Tibial artery (tissue), 4 donors: Measurements from ENCODE around the gene B3GNT2.
A peak's percentile ranks its signal among the peaks of the same experiment; 100 is the strongest.

Experiments
- DNase-seq, 2 donors: peaks; one replicate each; pipeline ENCODE4 v3.0.0-alpha.2; 2019
- H3K27ac ChIP-seq, 2 donors: fragments of 200-600 bp; sonication (generic) in 1 of 2; 1 replicate in 1 of 2; 2 replicates in 1 of 2; pipeline ENCODE4 v1.5.1; 2018 to 2019; ENCODE audit warnings: mild to moderate bottlenecking in 1 of 2
- H3K27me3 ChIP-seq, 2 donors: fragments of 200-600 bp; sonication (generic) in 1 of 2; one replicate each; pipeline versions ENCODE4 v1.5.1 to v1.6.0; 2016 to 2019
- H3K36me3 ChIP-seq, 3 donors: fragments of 200-600 bp; sonication (generic) in 2 of 3; one replicate each; pipeline ENCODE4 v1.5.1; 2016 to 2019; ENCODE audit warnings: mild to moderate bottlenecking in 2 of 3
- H3K4me1 ChIP-seq, 4 donors: fragments of 200-600 bp; sonication (generic) in 2 of 4; 1 replicate in 3 of 4; 2 replicates in 1 of 4; pipeline ENCODE4 v1.5.1; 2016 to 2019
- H3K4me3 ChIP-seq, 2 donors: fragments of 200-600 bp; sonication (generic) in 1 of 2; 1 replicate in 1 of 2; 2 replicates in 1 of 2; pipeline ENCODE4 v1.5.1; 2018 to 2019; ENCODE audit warnings: mild to moderate bottlenecking in 2 of 2
- H3K9me3 ChIP-seq, 3 donors: fragments of 200-600 bp; sonication (generic) in 1 of 3; one replicate each; pipeline ENCODE4 v1.5.1; 2016 to 2019
- CTCF ChIP-seq, 2 experiments: fragments of 200-600 bp in 1 of 2; fragments of 450-650 bp in 1 of 2; IDR thresholded peaks; one replicate each; pipeline ENCODE4 v1.5.1; 2017 to 2019; ENCODE audit warnings: antibody characterized with exemption in 2 of 2, mild to moderate bottlenecking in 1 of 2, moderate library complexity in 1 of 2
- intact Hi-C: fragments of 100-400 bp; cut with DNase I; formaldehyde crosslinking; loops from one replicate; pipeline ENCODE4 v1.15.0; 2023; ENCODE audit warnings: low total_unique reads

Gene B3GNT2

GRCh38 chr2:62203459-62203858 lies 7.5 kb downstream of the B3GNT2 start:
- H3K4me1 ChIP-seq = peaks cover 0 to 88% (median 33%) of the 10 kb centered on the region in 4 donors
- intact Hi-C loops = no loop called here
- H3K27me3 ChIP-seq = no peaks in the 10 kb centered on the region
- no peaks in the 10 kb centered on the region for H3K36me3 ChIP-seq
- no peak overlapping the region for H3K4me3 ChIP-seq
- H3K27ac ChIP-seq = peak overlapping the region in 1 of 2 donors; percentile 53
- no peaks in the 10 kb centered on the region for H3K9me3 ChIP-seq
- TF ChIP-seq CTCF (IDR thresholded peaks at IDR 0.05) = no peak
- no peak for DNase-seq

- DNase-seq = peak; percentile 53 to 79
- Histone ChIP-seq H3K36me3 (no peaks in the 10 kb centered on the region), H3K4me3 (no peak overlapping the region), H3K9me3 (no peaks in the 10 kb centered on the region), H3K27ac (peak overlapping the region; percentile 66 to 77), H3K4me1 (peaks cover 0 to 87% (median 40%) of the 10 kb centered on the region in 4 donors), H3K27me3 (no peaks in the 10 kb centered on the region)
- TF ChIP-seq CTCF (IDR thresholded peaks at IDR 0.05) = no peak
- intact Hi-C loops = no loop called here
Measured at GRCh38 chr2:62204998-62205496, 9.1 kb downstream of the B3GNT2 start.

- Histone ChIP-seq H3K4me3 (no peak overlapping the region), H3K27ac (peak overlapping the region; percentile 66 to 77), H3K36me3 (no peaks in the 10 kb centered on the region), H3K27me3 (no peaks in the 10 kb centered on the region), H3K4me1 (peaks cover 0 to 82% (median 38%) of the 10 kb centered on the region in 4 donors), H3K9me3 (no peaks in the 10 kb centered on the region)
- DNase-seq = no peak
- no peak for TF ChIP-seq CTCF (IDR thresholded peaks at IDR 0.05)
- intact Hi-C loops = no loop called here
Measured at GRCh38 chr2:62205554-62205953, 9.6 kb downstream of the B3GNT2 start.

GRCh38 chr2:62206024-62206423 lies 10.1 kb downstream of the B3GNT2 start:
- Histone ChIP-seq H3K9me3 (no peaks in the 10 kb centered on the region), H3K4me1 (peaks cover 0 to 77% (median 36%) of the 10 kb centered on the region in 4 donors), H3K4me3 (no peak overlapping the region), H3K27me3 (no peaks in the 10 kb centered on the region), H3K36me3 (no peaks in the 10 kb centered on the region), H3K27ac (peak overlapping the region; percentile 66 to 77)
- intact Hi-C loops = no loop called here
- no peak for TF ChIP-seq CTCF (IDR thresholded peaks at IDR 0.05)
- peak in 1 of 2 donors; percentile 56 for DNase-seq

GRCh38 chr2:62207491-62207890 lies 11.6 kb downstream of the B3GNT2 start:
- H3K27ac ChIP-seq = no peak overlapping the region
- TF ChIP-seq CTCF (IDR thresholded peaks at IDR 0.05) = no peak
- H3K4me1 ChIP-seq = peaks cover 0 to 63% (median 32%) of the 10 kb centered on the region in 4 donors
- H3K27me3 ChIP-seq = no peaks in the 10 kb centered on the region
- intact Hi-C loops = no loop called here
- H3K4me3 ChIP-seq = no peak overlapping the region
- no peaks in the 10 kb centered on the region for H3K9me3 ChIP-seq
- no peak for DNase-seq
- H3K36me3 ChIP-seq = no peaks in the 10 kb centered on the region
